ENCODE measurements around the gene NAT9.

Gene NAT9

DNA sequence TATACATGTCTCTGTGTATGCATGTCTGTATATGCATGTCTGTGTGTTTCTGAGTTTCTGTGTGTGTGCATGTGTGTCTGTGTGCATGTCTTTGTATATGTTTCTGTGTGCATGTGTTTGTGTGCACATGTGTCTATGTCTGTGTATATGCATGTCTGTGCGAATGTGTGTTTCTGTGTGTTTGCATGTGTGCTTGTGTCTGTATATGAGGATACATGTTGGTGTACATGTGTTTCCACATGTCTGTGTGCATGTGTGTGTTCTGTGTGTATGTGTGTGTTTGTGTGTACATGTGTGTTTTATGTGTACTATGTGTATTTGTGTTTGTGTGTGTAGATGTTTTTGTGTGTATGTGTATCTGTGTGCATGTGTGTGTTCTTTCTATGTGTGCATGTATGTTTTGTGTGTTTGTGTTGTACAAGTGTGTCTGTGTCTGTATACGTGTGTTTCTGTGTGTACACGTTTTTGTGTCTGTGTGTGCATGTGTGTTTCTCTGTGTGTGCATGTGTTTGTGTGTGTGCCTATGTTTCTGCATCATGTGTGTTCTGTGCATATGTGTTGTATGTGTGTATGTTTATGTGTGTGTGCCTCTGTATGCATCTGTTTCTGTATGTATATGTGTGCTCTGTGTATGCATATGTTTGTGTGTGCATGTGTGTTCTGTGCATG is 48.0 kb downstream of the NAT9 start:
- DNase-seq: no peak

DNA sequence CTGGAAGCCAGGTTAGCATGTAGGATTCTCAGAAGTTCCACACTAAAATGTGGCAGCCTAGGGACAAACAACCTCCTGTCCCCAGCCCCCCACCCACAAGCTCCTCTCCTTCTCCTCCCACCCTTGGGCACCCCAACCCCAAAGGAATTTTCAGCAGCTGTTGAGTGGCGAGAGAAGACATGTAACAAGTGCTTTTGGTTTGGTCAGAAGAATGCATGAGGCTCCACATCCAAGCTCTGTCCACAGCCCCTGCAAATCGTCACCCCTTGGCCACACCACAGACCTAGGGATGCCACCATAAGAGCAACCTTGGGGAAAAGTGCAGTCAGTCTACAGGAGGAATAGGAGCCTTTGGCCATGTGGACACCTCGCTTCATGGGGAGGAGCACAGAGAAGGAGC is 51.0 kb downstream of the NAT9 start:
- DNase-seq: no peak

DNA sequence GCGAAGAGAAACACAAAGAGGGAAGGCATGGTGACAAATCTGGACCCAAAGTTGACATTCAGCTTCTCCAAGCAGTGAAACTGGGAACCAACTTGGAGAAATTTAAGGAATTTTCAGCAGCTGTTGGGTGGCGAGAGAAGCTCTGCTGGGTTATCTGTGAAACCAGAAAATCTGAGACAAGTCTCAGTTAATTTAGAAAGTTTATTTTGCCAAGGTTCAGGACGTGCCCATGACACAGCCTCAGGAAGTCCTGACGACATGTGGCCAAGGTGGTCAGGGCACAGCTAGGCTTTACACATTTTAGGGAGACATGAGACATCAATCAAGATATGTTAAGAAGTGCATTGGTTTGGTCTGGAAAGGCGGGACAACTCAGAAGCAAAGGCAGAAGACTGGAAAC is 52.3 kb downstream of the NAT9 start:
- no peak for DNase-seq

- DNase-seq: no peak
These were observed 53.4 kb downstream of the NAT9 start for GRCh38 chr17:74722782-74723181.

All from T-helper 2 cell (primary cell).